ENCODE results near the gene SERPINA1.

Gene SERPINA1

GRCh38 chr14:94349276-94349675 is 39.1 kb downstream of the SERPINA1 start:
- no peak for DNase-seq (ENCODE audit: low read depth in 1 of 2, low spot score in 1 of 2)

DNA sequence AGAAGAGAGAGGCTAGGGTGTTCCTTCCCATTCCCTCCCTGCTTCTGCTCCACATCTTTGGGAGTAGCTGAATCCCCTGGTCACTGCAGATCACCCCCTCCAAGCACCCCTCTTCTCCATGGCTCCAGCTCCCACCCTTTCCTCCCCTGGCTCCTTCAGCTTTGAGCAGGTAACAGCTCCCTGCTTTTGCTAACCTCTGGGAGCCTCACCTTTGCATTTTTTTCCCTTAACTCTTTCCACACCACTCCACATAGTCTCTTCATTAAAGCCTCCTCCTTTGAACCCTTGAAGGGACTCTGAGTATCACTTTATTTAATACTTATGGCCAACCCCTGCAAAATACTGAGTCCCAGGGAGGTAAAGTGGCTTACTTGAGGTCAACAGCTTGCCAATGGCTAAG is 39.6 kb downstream of the SERPINA1 start:
- no peak for DNase-seq (ENCODE audit: low read depth in 1 of 2, low spot score in 1 of 2)

GRCh38 chr14:94346841-94347240 is 41.6 kb downstream of the SERPINA1 start:
- DNase-seq (ENCODE audit: low read depth in 1 of 2, low spot score in 1 of 2) = no peak

DNA sequence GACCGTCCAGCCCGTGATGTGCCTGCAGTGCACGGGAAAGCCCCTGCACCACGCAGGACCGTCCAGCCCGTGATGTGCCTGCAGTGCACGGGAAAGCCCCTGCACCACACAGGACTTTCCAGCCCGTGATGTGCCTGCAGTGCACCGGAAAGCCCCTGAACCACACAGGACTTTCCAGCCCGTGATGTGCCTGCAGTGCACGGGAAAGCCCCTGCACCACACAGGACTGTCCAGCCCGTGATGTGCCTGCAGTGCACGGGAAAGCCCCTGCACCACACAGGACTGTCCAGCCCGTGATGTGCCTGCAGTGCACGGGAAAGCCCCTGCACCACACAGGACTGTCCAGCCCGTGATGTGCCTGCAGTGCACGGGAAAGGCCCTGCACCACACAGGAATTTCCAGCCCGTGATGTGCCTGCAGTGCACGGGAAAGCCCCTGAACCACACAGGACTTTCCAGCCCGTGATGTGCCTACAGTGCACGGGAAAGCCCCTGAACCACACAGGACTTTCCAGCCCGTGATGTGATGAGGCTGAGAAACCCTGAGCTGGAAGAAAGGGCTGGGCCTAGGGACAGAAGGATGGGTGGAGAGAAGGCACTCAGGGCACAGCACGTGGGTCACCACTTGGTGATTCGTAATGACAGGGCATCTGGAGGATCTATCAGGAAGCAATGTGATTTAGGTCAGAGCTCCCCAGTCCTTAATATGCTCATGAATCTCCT is 42.2 kb downstream of the SERPINA1 start:
- peak in 1 of 2 donors; percentile 33 for DNase-seq (ENCODE audit: low read depth in 1 of 2, low spot score in 1 of 2)

GRCh38 chr14:94345344-94346064 is 42.9 kb downstream of the SERPINA1 start:
- no peak for DNase-seq (ENCODE audit: low read depth in 1 of 2, low spot score in 1 of 2)

DNA sequence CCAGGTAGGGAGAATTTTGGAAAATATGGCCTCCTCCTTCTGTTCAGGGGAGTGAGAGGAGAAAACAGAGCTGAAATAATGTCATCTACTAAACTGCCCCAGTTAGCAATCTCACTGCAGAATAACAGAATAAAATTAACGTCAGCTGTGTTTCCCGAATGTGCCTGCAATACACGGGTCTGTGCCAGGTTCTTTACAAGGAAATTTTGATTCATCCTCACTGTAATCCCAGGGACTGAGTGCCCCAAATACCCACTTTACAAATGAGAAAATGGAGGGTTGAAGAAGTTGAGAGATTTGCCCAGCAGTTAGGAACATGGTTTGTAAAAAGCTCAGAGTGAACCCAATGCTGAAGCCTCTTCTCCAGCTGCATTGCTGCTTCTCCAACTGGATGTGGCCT is 44.0 kb downstream of the SERPINA1 start:
- no peak for DNase-seq (ENCODE audit: low read depth in 1 of 2, low spot score in 1 of 2)

GRCh38 chr14:94343238-94344005 is 45.0 kb downstream of the SERPINA1 start:
- no peak for DNase-seq (ENCODE audit: low read depth in 1 of 2, low spot score in 1 of 2)

- DNase-seq (ENCODE audit: low read depth in 1 of 2, low spot score in 1 of 2) = no peak
These were observed 46.0 kb downstream of the SERPINA1 start for GRCh38 chr14:94342334-94342934.

DNA sequence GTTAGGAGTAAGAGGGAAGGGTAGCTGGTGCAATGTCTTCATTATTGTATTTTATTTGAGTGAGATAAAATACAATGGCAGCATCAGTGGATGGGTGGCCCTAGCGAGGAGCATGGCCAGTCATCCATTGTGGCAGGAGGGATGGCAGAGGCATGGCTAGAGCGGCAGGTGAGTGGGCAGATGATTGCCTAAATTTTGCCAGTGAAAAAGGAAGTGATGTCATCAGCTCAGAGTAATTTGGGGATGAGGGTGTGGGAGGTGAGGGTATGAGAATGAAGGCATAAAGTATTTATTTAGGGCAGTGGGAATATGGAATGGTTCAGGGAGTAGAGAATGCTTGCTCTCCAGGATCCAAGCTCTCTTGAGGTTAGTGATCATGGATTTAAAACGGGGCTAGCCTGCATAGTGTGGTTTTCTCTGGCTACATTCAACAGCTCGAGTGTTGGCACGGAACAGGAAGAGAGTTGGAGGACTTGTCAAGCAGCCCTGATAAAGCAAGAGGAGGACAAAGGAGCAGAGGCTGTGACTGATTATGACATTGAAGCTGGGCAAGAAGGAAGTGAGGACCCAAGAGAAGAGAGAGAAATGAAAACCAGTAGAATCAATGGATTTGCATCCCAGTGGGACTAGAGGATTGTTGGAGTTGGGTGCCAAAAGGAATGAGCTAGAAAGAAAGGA is 46.6 kb downstream of the SERPINA1 start:
- no peak for DNase-seq (ENCODE audit: low read depth in 1 of 2, low spot score in 1 of 2)

DNA sequence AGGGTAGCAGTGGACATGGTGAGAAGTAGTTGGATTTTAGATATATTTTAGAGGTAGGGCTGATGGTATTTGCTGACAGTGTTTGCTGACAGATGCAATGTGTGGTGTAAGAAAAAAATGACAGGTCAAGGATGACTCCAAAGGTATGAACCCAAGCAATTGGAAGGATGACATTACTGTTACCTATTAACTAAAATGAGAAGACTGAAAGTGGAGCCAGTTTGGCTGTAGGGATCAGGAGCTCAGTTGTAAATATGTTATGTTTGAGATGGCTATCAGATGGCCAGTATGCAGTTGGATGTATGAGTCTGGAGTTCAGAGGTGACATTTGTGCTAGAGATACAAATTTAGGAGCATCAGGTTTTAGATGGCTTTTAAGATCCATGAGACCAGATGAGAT is 47.9 kb downstream of the SERPINA1 start:
- no peak for DNase-seq (ENCODE audit: low read depth in 1 of 2, low spot score in 1 of 2)

DNA sequence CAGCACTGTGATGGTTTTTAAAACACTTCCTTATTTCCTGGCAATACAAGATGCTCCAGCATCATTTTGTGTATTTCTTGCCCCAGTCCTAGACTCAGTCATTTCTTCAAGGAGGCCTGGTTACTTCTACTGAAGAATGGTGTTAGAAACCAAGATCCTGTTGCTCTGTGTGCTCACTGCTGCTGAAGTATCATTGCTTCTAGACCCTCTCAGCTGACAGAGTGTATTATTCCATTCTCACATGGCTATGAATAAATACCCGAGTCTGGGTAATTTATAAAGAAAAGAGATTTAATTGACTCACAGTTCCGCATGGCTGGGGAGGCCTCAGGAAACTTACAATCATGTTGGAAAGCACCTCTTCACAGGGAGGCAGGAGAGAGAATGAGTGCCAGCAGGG is 50.4 kb downstream of the SERPINA1 start:
- DNase-seq (ENCODE audit: low read depth in 1 of 2, low spot score in 1 of 2) = no peak

DNA sequence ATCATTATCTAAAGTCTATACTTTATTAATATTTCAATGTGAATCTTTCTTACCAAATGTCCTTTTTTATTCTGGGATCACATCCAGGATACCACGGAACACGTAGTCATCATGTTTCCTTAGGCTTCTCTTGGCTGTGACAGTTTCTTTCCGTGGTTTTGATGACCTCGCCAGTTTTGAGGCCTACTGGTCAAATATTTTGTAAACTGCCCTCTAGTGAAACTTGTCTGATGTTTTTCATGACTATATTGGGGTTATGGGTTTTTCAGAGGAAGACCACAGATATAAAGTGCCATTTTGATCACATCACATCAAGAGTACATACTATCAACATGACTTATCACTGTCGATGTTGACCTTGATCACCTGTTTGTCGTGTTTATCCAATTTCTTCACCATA is 51.1 kb downstream of the SERPINA1 start:
- DNase-seq (ENCODE audit: low read depth in 1 of 2, low spot score in 1 of 2) = no peak

- no peak for DNase-seq (ENCODE audit: low read depth in 1 of 2, low spot score in 1 of 2)
These were observed 53.5 kb downstream of the SERPINA1 start for GRCh38 chr14:94334872-94335271.

DNA sequence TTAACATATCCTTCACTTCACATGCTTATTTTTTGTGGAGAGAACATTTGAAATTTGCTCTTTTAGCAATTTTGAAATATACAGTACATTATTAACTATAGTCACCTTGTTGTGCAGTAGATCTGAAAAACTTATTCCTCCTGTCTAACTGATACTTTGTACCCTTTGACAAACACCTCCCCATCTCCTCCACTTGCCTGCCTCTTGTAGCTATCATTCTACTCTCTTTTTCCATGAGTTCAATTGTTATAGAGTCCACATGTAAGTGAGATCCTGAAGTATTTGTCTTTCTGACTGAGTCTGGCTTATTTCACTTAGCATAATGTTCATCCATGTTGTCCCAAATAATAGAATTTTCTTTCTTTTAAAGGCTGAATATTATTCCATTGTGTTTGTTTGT is 55.8 kb downstream of the SERPINA1 start:
- DNase-seq (ENCODE audit: low read depth in 1 of 2, low spot score in 1 of 2) = no peak

DNA sequence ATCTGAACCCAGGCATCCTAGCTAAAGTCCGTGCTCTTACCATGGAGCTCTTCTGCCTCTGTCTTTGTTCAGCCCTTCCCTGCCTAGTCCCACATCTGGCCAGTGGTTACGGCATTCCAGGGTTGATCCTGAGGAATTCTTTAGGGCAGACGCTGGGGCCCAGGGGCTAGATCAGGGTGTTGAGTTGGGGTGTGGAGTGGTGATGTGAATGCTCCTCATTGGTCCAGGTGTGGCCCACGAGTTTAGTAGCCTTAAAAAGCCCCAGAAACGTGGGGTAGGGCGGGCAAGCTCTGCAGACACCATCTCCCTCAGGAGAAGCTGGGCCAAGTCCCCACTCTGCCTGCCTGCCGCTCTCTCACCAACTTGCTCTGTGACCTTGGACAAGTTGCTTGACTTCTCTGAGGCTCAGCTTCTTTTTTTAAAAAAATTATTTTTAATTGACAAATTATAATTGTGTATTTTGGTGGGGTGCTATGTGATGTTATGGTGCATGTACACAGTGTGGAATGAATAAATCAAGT is 56.3 kb downstream of the SERPINA1 start:
- DNase-seq (ENCODE audit: low read depth in 1 of 2, low spot score in 1 of 2) = no peak

GRCh38 chr14:94331462-94331861 is 56.9 kb downstream of the SERPINA1 start:
- DNase-seq (ENCODE audit: low read depth in 1 of 2, low spot score in 1 of 2) = no peak

DNA sequence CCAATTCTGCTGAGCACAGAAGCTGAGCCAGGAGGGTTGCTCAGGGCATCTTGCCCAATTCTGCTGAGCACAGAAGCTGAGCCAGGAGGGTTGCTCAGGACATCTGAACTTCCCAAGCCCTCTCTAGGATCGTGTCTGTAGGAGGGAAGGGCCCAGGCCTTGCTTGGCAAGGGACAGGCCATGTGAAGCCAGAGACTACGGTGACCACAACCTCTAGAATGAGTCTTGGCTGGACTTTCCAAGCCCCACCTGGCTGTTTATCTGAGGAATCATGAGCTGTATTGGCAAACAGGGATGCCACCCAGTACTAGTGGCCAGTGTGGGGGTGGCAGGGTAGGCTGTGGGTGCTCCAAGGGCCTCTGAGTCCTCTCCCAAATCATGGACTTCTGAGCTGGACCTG is 57.5 kb downstream of the SERPINA1 start:
- no peak for DNase-seq (ENCODE audit: low read depth in 1 of 2, low spot score in 1 of 2)

DNA sequence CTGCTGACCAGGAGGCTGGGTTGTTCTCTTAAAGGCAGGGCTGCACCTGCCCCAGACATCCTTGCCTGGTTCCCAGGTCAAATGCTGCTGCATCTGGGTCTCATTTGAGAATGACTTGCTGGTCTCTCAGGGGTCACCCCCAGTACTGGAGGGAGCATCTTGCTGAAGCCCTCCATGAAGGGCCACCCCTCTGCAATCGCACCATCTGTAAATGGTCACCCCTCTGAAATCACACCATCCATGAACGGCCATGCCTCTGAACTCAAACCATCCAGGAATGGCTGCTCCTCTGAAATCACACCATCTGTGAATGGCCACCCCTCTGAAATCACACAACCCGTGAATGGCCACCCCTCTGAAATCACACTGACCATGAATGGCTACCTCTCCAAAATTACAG is 58.0 kb downstream of the SERPINA1 start:
- no peak for DNase-seq (ENCODE audit: low read depth in 1 of 2, low spot score in 1 of 2)

DNA sequence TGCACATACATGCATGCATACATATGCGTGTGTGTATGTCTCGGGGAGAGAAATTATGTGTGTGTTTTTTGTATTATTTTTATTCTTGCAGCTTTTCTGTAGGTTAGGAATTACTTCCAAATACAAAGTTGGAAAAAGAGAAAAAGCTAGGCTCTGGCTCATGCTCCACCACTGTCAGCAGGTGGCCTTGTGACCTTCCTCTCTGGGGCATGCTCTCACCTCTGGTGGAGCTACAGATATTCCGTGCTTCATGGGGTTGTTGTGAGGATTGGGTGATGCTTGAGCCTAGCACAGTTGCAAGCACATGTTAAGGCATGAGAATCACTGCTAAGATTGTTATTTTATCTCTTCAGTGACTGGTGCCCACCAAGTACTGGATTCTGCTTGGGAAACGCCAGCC is 58.5 kb downstream of the SERPINA1 start:
- DNase-seq (ENCODE audit: low read depth in 1 of 2, low spot score in 1 of 2) = no peak

- no peak for DNase-seq (ENCODE audit: low read depth in 1 of 2, low spot score in 1 of 2)
These were observed 60.2 kb downstream of the SERPINA1 start for GRCh38 chr14:94328196-94328595.
